Tibial nerve (tissue), 4 donors: Measurements from ENCODE around the gene HOXB2. TPM values are rescaled to one million over a fixed set of nuclear protein-coding genes. Genes with fewer than 3 reads are reported as not detected.

Experiments
- DNase-seq, 2 donors: peaks; one replicate each; pipeline ENCODE4 v3.0.0-alpha.2; 2019; ENCODE audit warnings: low spot score in 2 of 2
- H3K27ac ChIP-seq, 4 donors: fragments of 200-600 bp; sonication (generic) in 3 of 4; one replicate each; pipeline ENCODE4 v1.5.1; 2017 to 2019; ENCODE audit warnings: mild to moderate bottlenecking in 1 of 4
- H3K27me3 ChIP-seq, 2 donors: fragments of 200-600 bp; sonication (generic) in 1 of 2; one replicate each; pipeline versions ENCODE4 v1.5.1 to v1.6.0; 2017 to 2019
- H3K36me3 ChIP-seq, 3 donors: fragments of 200-600 bp; sonication (generic); one replicate each; pipeline ENCODE4 v1.5.1; 2018 to 2019
- H3K4me1 ChIP-seq, 4 donors: fragments of 200-600 bp; sonication (generic) in 3 of 4; one replicate each; pipeline ENCODE4 v1.5.1; 2017 to 2019
- H3K4me3 ChIP-seq, 4 donors: fragments of 200-600 bp; sonication (generic) in 3 of 4; one replicate each; pipeline ENCODE4 v1.5.1; 2017 to 2019; ENCODE audit warnings: mild to moderate bottlenecking in 1 of 4, moderate library complexity in 1 of 4
- H3K9me3 ChIP-seq, 4 donors: fragments of 200-600 bp; sonication (generic) in 3 of 4; one replicate each; pipeline ENCODE4 v1.5.1; 2017 to 2019
- CTCF ChIP-seq, 5 experiments: fragments of 200-600 bp in 3 of 5; fragments of 450-650 bp in 2 of 5; sonication (generic) in 3 of 5; IDR thresholded peaks; one replicate each; pipeline ENCODE4 v1.5.1; 2016 to 2019; ENCODE audit warnings: antibody characterized with exemption in 5 of 5, mild to moderate bottlenecking in 3 of 5, moderate library complexity in 2 of 5
- EP300 ChIP-seq, 2 donors: sonication (generic); formaldehyde crosslinking; IDR thresholded peaks; one replicate each; pipeline ENCODE4 v1.6.1; 2017; ENCODE audit warnings: antibody characterized with exemption in 2 of 2, mild to moderate bottlenecking in 1 of 2
- POLR2A ChIP-seq, 2 donors: fragments of 450-650 bp; IDR thresholded peaks; one replicate each; pipeline ENCODE4 v1.6.1; 2017; ENCODE audit warnings: antibody characterized with exemption in 2 of 2, mild to moderate bottlenecking in 2 of 2, moderate library complexity in 2 of 2
- WGBS, 2 donors: methylation state at CpG; one replicate each; pipeline ENCODE4 v1.1.5; 2018; 5-methylcytosine and 5-hydroxymethylcytosine counted together
- total RNA-seq, 4 donors: library from RNA; depleted of rRNA; stranded (reverse); fragments of >200 nt; gene quantifications; one replicate each; pipeline ENCODE4 v1.1.0, GENCODE V29; 2016

Gene HOXB2
- total RNA-seq, 4 donors from 2014 or later: 6.9 to 29.3 (median 19.2) TPM

- no peak for DNase-seq
- TF ChIP-seq CTCF (IDR thresholded peaks at IDR 0.05): no peak
- no peaks in the 10 kb centered on the region for H3K9me3 ChIP-seq
- no peaks in the 10 kb centered on the region for H3K36me3 ChIP-seq
- no peak overlapping the region for H3K27ac ChIP-seq
- H3K4me1 ChIP-seq: peaks cover 0 to 41% (median 8%) of the 10 kb centered on the region in 4 donors
- peak overlapping the region in 2 of 4 donors; percentile 8 to 13 for H3K4me3 ChIP-seq
- WGBS, 2 donors: 61 to 72% methylated on average over 17 to 33 of the region's 33 CpGs
- peaks cover 0 to 100% of the 10 kb centered on the region in 2 donors for H3K27me3 ChIP-seq
Measured at GRCh38 chr17:48592057-48592514, 47.2 kb upstream of the HOXB2 start.

- no peak overlapping the region for H3K4me3 ChIP-seq
- H3K27me3 ChIP-seq: peaks cover 0 to 100% of the 10 kb centered on the region in 2 donors
- no peaks in the 10 kb centered on the region for H3K9me3 ChIP-seq
- no peak for DNase-seq
- no peak for TF ChIP-seq EP300 (IDR thresholded peaks at IDR 0.05)
- WGBS, 2 donors: 86 to 90% methylated on average over 10 of the region's 10 CpGs
- H3K27ac ChIP-seq: no peak overlapping the region
- peaks cover 0 to 42% (median 10%) of the 10 kb centered on the region in 4 donors for H3K4me1 ChIP-seq
- H3K36me3 ChIP-seq: no peaks in the 10 kb centered on the region
Measured at GRCh38 chr17:48591255-48592056, 46.5 kb upstream of the HOXB2 start.

- H3K4me3 ChIP-seq: no peak overlapping the region
- no peak for DNase-seq
- H3K9me3 ChIP-seq: no peaks in the 10 kb centered on the region
- TF ChIP-seq EP300 (IDR thresholded peaks at IDR 0.05) (no peak), POLR2A (IDR thresholded peaks at IDR 0.05) (no peak), CTCF (IDR thresholded peaks at IDR 0.05) (no peak)
- no peak overlapping the region for H3K27ac ChIP-seq
- peaks cover 0 to 100% of the 10 kb centered on the region in 2 donors for H3K27me3 ChIP-seq
- peaks cover 0 to 43% (median 10%) of the 10 kb centered on the region in 4 donors for H3K4me1 ChIP-seq
- no peaks in the 10 kb centered on the region for H3K36me3 ChIP-seq
Measured at GRCh38 chr17:48590607-48591161, 45.8 kb upstream of the HOXB2 start.

- WGBS, 2 donors: 60 to 71% methylated on average over 22 to 23 of the region's 23 CpGs
- no peak within 1 kb of the TSS for H3K27ac ChIP-seq
- H3K27me3 ChIP-seq: peaks cover 0 to 100% of the 10 kb centered on the region in 2 donors
- H3K36me3 ChIP-seq: no peaks in the 10 kb centered on the region
- DNase-seq: no peak
- peaks cover 0 to 50% (median 11%) of the 10 kb centered on the region in 4 donors for H3K4me1 ChIP-seq
- H3K9me3 ChIP-seq: no peaks in the 10 kb centered on the region
- H3K4me3 ChIP-seq: no peak within 1 kb of the TSS
- TF ChIP-seq POLR2A (IDR thresholded peaks at IDR 0.05): no peak
- no peak for TF ChIP-seq CTCF (IDR thresholded peaks at IDR 0.05)
- no peak for TF ChIP-seq EP300 (IDR thresholded peaks at IDR 0.05)
Measured at GRCh38 chr17:48589831-48590606, 45.1 kb upstream of the HOXB2 start, which contains the start of gene HOXB3. Gene HOXB3 (minus strand): TSS chr17:48590241. CDS start chr17:48552474, 37,767 bp downstream.

GRCh38 chr17:48589060-48589830 is 44.3 kb upstream of the HOXB2 start:
- Histone ChIP-seq H3K36me3 (no peaks in the 10 kb centered on the region), H3K4me1 (peaks cover 0 to 57% (median 13%) of the 10 kb centered on the region in 4 donors), H3K27me3 (peaks cover 0 to 100% of the 10 kb centered on the region in 2 donors), H3K9me3 (no peaks in the 10 kb centered on the region), H3K4me3 (no peak overlapping the region), H3K27ac (no peak overlapping the region)
- no peak for TF ChIP-seq EP300 (IDR thresholded peaks at IDR 0.05)
- TF ChIP-seq POLR2A (IDR thresholded peaks at IDR 0.05): no peak
- no peak for TF ChIP-seq CTCF (IDR thresholded peaks at IDR 0.05)
- 57 to 59% methylated on average over 10 of the region's 10 CpGs for WGBS, 2 donors
- no peak for DNase-seq
